Measurements from ENCODE around the gene HPS4.

GRCh38 chr22:26410386-26410785 lies 73.2 kb downstream of the HPS4 start:
- TF ChIP-seq CTCF (IDR thresholded peaks at IDR 0.05; ENCODE audit: borderline replicate concordance, extremely low read depth, low read length, poor library complexity, severe bottlenecking) (no peak), EZH2 (IDR thresholded peaks at IDR 0.05; ENCODE audit: borderline replicate concordance, low read depth, low read length, severe bottlenecking) (no peak)
